Measurements from ENCODE around the gene DAZ4. TPM values are rescaled to one million over a fixed set of nuclear protein-coding genes. Genes with fewer than 3 reads are reported as not detected.
"Not testable (repeated sequence)": the region's sequence is repeated elsewhere in the genome, so short reads cannot be mapped to it uniquely, and the experiment has no call there.

DAZ4 gene
- polyA plus RNA-seq (2011; rRNA removed) (not detected in 2 replicates), polyA minus RNA-seq (2011; rRNA and poly(A)+ RNA removed) (not detected in 2 replicates)

DNA sequence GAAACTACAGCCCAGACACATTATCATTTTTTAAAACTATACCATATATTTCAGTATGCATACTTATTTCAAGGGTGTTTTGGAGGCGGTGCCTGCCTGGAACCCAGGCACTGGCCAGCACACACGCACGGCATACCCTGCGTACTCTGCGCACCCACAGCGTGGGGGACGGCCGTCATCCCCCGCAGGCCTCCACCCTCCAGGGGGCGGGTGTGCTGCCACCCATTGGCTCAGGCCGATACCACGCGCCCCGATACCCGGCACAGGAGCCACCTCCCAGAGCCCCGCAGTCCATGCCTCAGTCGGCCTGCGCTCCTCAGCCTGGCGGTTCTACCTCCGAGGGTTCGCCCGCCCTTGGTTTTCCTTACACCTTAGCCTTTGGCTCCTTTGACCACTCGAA is at the start of gene DAZ4:
TSS of gene DAZ4 (plus strand) at position 301 of the 400 bp plus-strand sequence. CDS start 208 bp downstream, outside the sequence.
- H3K27me3 ChIP-seq (ENCODE audit: control insufficient read depth, insufficient read depth, low read length); H3K36me3 ChIP-seq (ENCODE audit: control insufficient read depth, insufficient read depth, low read length); CTCF ChIA-PET; H3K4me3 ChIP-seq (ENCODE audit: low read depth, low read length); POLR2A ChIA-PET; DNase-seq (ENCODE audit: low read depth): not testable (repeated sequence)

- CTCF ChIA-PET; DNase-seq (ENCODE audit: low read depth); H3K4me3 ChIP-seq (ENCODE audit: low read depth, low read length); H3K27me3 ChIP-seq (ENCODE audit: control insufficient read depth, insufficient read depth, low read length); POLR2A ChIA-PET; H3K36me3 ChIP-seq (ENCODE audit: control insufficient read depth, insufficient read depth, low read length): not testable (repeated sequence)
Observed at GRCh38 chrY:24813293-24813692, 20.4 kb upstream of the DAZ4 start, which contains the start of gene DAZ3. Gene DAZ3, minus strand, starts transcription at chrY:24813393. Its CDS starts 208 bp downstream, at chrY:24813185.

GRCh38 chrY:24821836-24822235 is 11.9 kb upstream of the DAZ4 start:
- H3K4me3 ChIP-seq (ENCODE audit: low read depth, low read length); DNase-seq (ENCODE audit: low read depth); POLR2A ChIA-PET; H3K36me3 ChIP-seq (ENCODE audit: control insufficient read depth, insufficient read depth, low read length); H3K27me3 ChIP-seq (ENCODE audit: control insufficient read depth, insufficient read depth, low read length); CTCF ChIA-PET: not testable (repeated sequence)

GRCh38 chrY:24824184-24824879 is 9.4 kb upstream of the DAZ4 start:
- H3K27me3 ChIP-seq (ENCODE audit: control insufficient read depth, insufficient read depth, low read length); H3K36me3 ChIP-seq (ENCODE audit: control insufficient read depth, insufficient read depth, low read length); CTCF ChIA-PET; H3K4me3 ChIP-seq (ENCODE audit: low read depth, low read length); POLR2A ChIA-PET; DNase-seq (ENCODE audit: low read depth): not testable (repeated sequence)

DNA sequence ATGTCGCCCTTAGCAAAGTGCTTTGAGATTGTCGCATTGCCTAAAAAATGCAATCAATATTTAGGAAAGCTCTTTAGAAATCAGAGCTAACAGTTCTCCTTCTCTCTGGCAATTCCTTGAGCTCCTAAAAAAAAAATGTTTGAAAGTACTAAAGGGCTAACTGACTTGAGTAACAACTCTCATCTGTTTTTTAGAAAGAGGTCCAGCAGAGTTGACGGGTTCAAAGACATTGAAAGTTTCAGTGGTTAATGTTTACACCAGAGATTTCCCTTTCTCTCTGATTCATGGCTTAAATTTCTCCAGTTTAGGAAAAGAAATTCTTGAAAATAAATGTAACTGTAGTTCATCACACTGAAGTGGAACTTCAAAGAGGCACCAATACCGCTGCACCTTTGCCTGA is 8.7 kb upstream of the DAZ4 start:
- H3K4me3 ChIP-seq (ENCODE audit: low read depth, low read length); POLR2A ChIA-PET; DNase-seq (ENCODE audit: low read depth); CTCF ChIA-PET; H3K27me3 ChIP-seq (ENCODE audit: control insufficient read depth, insufficient read depth, low read length); H3K36me3 ChIP-seq (ENCODE audit: control insufficient read depth, insufficient read depth, low read length): not testable (repeated sequence)

Other genes with a start within 250 kb of the DAZ4 start
- gene BPY2B, start 215.9 kb upstream of the DAZ4 start, polyA plus RNA-seq (2011; rRNA removed), result not detected in 2 replicates
- gene DAZ3, start 20.5 kb upstream of the DAZ4 start, polyA plus RNA-seq (2011; rRNA removed), result not detected in 2 replicates
- not detected in 2 replicates for gene BPY2C, start 218.2 kb downstream of the DAZ4 start, polyA plus RNA-seq (2011; rRNA removed)